WTC11 (cell line): Measurements from ENCODE around the gene OLIG1. TPM values are rescaled to one million over a fixed set of nuclear protein-coding genes. Genes with fewer than 3 reads are reported as not detected.

ENCODE experiments used
- ATAC-seq: fragments of 200-7000 bp; cut with Tn5 transposase; 2 replicates; pipeline ENCODE4 v1.10.0; 2021; ENCODE audit warnings: mild to moderate bottlenecking, moderate library complexity
- CTCF ChIA-PET: fragments of 300-600 bp; sonication (Branson Sonifier 250); formaldehyde crosslinking; loops from one replicate; lab custom pipeline; 2021; ENCODE audit warnings: antibody characterized with exemption; lab: Charles Lee
- POLR2A ChIA-PET: fragments of 350-600 bp; sonication (Branson Sonifier 250); formaldehyde crosslinking; loops from one replicate; lab custom pipeline; 2021; ENCODE audit warnings: antibody characterized with exemption; lab: Charles Lee
- DNase-seq: peaks from one replicate; pipeline ENCODE4 v3.0.0; 2021; ENCODE audit warnings: low spot score
- H3K27ac Mint-ChIP-seq: 2 replicates; pipeline ENCODE4 v1.8.0; 2021; ENCODE audit warnings: mixed read lengths
- H3K27me3 Mint-ChIP-seq: 2 replicates; pipeline ENCODE4 v1.8.0; 2021; ENCODE audit warnings: low read depth, mild to moderate bottlenecking, moderate library complexity, mixed read lengths
- H3K36me3 Mint-ChIP-seq: 2 replicates; pipeline ENCODE4 v1.8.0; 2021; ENCODE audit warnings: mixed read lengths
- H3K4me1 Mint-ChIP-seq: 2 replicates; pipeline ENCODE4 v1.8.0; 2022; ENCODE audit warnings: mixed read lengths
- H3K4me3 Mint-ChIP-seq: 2 replicates; pipeline ENCODE4 v1.8.0; 2021; ENCODE audit warnings: mild to moderate bottlenecking, moderate library complexity, mixed read lengths
- H3K9me3 Mint-ChIP-seq: 2 replicates; pipeline ENCODE4 v1.8.0; 2021; ENCODE audit warnings: mixed read lengths
- ARID4B ChIP-seq: sonication (generic); formaldehyde crosslinking; IDR thresholded peaks from 2 replicates; pipeline ENCODE4 v1.8.0; 2023; ENCODE audit warnings: missing genetic modification reagents, mild to moderate bottlenecking, borderline replicate concordance
- ATF1 ChIP-seq: sonication (generic); formaldehyde crosslinking; IDR thresholded peaks from 2 replicates; pipeline ENCODE4 v1.8.1; 2023; ENCODE audit warnings: mild to moderate bottlenecking, moderate library complexity, missing genetic modification reagents
- FOXJ3 ChIP-seq: sonication (generic); formaldehyde crosslinking; IDR thresholded peaks from 2 replicates; pipeline ENCODE4 v1.9.0; 2021; ENCODE audit warnings: missing genetic modification reagents, mild to moderate bottlenecking, borderline replicate concordance
- GRHL2 ChIP-seq: fragments of 250-450 bp; sonication (Bioruptor Pico); IDR thresholded peaks from 2 replicates; pipeline ENCODE4 v1.8.0; 2022; ENCODE audit warnings: mild to moderate bottlenecking, moderate library complexity; ENCODE audit not compliant: insufficient replicate concordance, severe bottlenecking
- HMGA2 ChIP-seq: fragments of 250-450 bp; sonication (Bioruptor Pico); IDR thresholded peaks from 2 replicates; pipeline ENCODE4 v1.4.0; 2021; ENCODE audit warnings: mild to moderate bottlenecking, moderate library complexity
- KAT7 ChIP-seq: sonication (generic); formaldehyde crosslinking; IDR thresholded peaks from 2 replicates; pipeline ENCODE4 v1.8.1; 2023; ENCODE audit warnings: missing genetic modification reagents, mild to moderate bottlenecking, borderline replicate concordance
- MXD4 ChIP-seq: fragments of 250-450 bp; sonication (Bioruptor Pico); IDR thresholded peaks from 2 replicates; pipeline ENCODE4 v1.8.0; 2021; ENCODE audit warnings: mild to moderate bottlenecking, moderate library complexity, borderline replicate concordance
- MYBL2 ChIP-seq: sonication (generic); formaldehyde crosslinking; IDR thresholded peaks from 2 replicates; pipeline ENCODE4 v1.8.1; 2023; ENCODE audit warnings: mild to moderate bottlenecking, moderate library complexity, missing genetic modification reagents
- NR1H2 ChIP-seq: sonication (generic); formaldehyde crosslinking; IDR thresholded peaks from 2 replicates; pipeline ENCODE4 v1.9.0; 2021; ENCODE audit warnings: mild to moderate bottlenecking, moderate library complexity, missing genetic modification reagents
- NR2C2 ChIP-seq: sonication (generic); formaldehyde crosslinking; IDR thresholded peaks from 2 replicates; pipeline ENCODE4 v1.8.0; 2022; ENCODE audit warnings: mild to moderate bottlenecking, missing genetic modification reagents
- SMAD4 ChIP-seq: sonication (generic); formaldehyde crosslinking; IDR thresholded peaks from 2 replicates; pipeline ENCODE4 v1.8.0; 2022; ENCODE audit warnings: mild to moderate bottlenecking, missing genetic modification reagents
- SOX15 ChIP-seq: fragments of 250-450 bp; sonication (Bioruptor Pico); IDR thresholded peaks from 2 replicates; pipeline ENCODE4 v1.9.0; 2021; ENCODE audit warnings: mild to moderate bottlenecking
- SP1 ChIP-seq: sonication (generic); formaldehyde crosslinking; conservative IDR thresholded peaks from 2 replicates; pipeline ENCODE4 v1.8.1; 2022; ENCODE audit warnings: missing genetic modification reagents
- ZMAT4 ChIP-seq: fragments of 250-450 bp; sonication (Bioruptor Pico); IDR thresholded peaks from 2 replicates; pipeline ENCODE4 v1.9.0; 2021; ENCODE audit warnings: mild to moderate bottlenecking
- ZNF416 ChIP-seq: fragments of 250-450 bp; sonication (Bioruptor Pico); IDR thresholded peaks from 2 replicates; pipeline ENCODE4 v1.9.0; 2021; ENCODE audit warnings: mild to moderate bottlenecking, inconsistent platforms
- ZNF512 ChIP-seq: sonication (generic); formaldehyde crosslinking; IDR thresholded peaks from 2 replicates; pipeline ENCODE4 v1.8.1; 2022; ENCODE audit warnings: missing genetic modification reagents, borderline replicate concordance
- ZNF532 ChIP-seq: fragments of 250-450 bp; sonication (Bioruptor Pico); IDR thresholded peaks from 2 replicates; pipeline ENCODE4 v1.9.0; 2021; ENCODE audit warnings: mild to moderate bottlenecking, borderline replicate concordance
- total RNA-seq: library from RNA; stranded (reverse); gene quantifications from 3 replicates; pipeline ENCODE4 v1.2.3, GENCODE V29; 2021
- TF ChIP-seq, protein P1 (sequence below): sonication (generic); formaldehyde crosslinking; IDR thresholded peaks from 2 replicates; pipeline ENCODE4 v1.8.0; 2023; ENCODE audit warnings: mild to moderate bottlenecking, missing genetic modification reagents
- TF ChIP-seq, protein P2 (sequence below): sonication (generic); formaldehyde crosslinking; IDR thresholded peaks from 2 replicates; pipeline ENCODE4 v1.8.1; 2023; ENCODE audit warnings: mild to moderate bottlenecking, missing genetic modification reagents

Gene OLIG1
- total RNA-seq, 1 experiment from 2014 or later = 2.1 TPM

DNA sequence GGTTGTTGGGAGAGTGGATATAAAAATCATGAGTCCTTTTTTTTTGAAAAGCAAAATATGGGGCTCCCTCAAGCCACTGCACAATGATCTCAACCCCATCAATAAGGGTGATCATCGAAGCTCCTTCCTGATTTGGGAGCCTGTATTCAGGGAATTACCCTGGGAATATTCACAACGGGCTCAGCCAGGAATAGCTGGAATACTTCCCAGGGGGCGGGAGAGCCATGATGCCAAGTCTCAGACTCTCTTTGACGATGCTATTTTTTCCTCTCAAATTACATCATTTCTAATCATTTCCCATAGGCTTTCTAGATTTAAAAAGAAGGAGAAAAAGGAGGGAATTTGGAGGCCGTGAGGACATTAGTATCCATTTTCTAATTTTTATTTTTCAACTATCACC, 18.4 kb downstream of the OLIG1 start (continued):
- TF ChIP-seq ZNF416 (CRISPR knock-in tag) (no peak), MYBL2 (CRISPR knock-in tag) (no peak), SP1 (CRISPR knock-in tag) (no peak), GRHL2 (no peak), MXD4 (CRISPR knock-in tag) (no peak), SMAD4 (CRISPR knock-in tag) (no peak), ARID4B (CRISPR knock-in tag) (no peak), HMGA2 (CRISPR knock-in tag) (no peak), KAT7 (CRISPR knock-in tag) (no peak)
- TF ChIP-seq, protein P1, sequence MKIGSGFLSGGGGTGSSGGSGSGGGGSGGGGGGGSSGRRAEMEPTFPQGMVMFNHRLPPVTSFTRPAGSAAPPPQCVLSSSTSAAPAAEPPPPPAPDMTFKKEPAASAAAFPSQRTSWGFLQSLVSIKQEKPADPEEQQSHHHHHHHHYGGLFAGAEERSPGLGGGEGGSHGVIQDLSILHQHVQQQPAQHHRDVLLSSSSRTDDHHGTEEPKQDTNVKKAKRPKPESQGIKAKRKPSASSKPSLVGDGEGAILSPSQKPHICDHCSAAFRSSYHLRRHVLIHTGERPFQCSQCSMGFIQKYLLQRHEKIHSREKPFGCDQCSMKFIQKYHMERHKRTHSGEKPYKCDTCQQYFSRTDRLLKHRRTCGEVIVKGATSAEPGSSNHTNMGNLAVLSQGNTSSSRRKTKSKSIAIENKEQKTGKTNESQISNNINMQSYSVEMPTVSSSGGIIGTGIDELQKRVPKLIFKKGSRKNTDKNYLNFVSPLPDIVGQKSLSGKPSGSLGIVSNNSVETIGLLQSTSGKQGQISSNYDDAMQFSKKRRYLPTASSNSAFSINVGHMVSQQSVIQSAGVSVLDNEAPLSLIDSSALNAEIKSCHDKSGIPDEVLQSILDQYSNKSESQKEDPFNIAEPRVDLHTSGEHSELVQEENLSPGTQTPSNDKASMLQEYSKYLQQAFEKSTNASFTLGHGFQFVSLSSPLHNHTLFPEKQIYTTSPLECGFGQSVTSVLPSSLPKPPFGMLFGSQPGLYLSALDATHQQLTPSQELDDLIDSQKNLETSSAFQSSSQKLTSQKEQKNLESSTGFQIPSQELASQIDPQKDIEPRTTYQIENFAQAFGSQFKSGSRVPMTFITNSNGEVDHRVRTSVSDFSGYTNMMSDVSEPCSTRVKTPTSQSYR = no peak
- TF ChIP-seq, all 79 proteins: peak for 0

DNA sequence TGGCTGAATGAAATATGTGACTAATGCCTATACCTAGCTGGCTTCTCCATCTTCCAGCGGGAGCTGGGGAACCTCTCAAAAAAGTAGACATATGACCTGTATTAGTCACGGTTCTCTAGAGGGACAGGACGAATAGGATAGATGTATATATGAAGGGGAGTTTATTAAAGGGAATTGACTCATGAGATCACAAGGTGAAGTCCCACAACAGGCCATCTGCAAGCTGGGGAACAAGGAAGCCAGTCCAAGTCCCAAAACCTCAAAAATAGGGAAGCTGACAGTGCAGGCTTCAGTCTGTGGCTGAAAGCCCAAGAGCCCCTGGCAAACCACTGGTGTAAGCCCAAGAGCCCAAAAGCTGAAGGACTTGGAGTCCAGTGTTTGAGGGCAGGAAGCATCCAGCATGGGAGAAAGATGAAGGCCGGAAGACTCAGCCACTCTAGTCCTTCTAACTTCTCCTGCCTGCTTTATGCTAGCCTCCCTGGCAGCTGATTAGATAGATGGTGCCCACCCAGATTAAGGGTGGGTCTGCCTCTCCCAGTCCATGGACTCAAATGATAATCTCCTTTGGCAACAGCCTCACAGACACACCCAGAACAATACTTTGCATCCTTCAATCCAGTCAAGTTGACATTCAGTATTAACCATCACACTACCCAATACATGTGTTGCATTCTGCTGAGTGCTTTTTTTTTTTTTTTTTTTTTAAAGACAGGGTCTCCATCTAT, 19.6 kb downstream of the OLIG1 start:
- ChIA-PET CTCF (interaction anchor here (1.4 to 2.8 kb wide), 3 partner anchors 9 to 64 kb away, joined by 3 to 15 read pairs (median 5); partner anchors contain the start of gene OLIG2), POLR2A (no interaction called here)
- Mint-ChIP-seq H3K36me3 (no peaks in the 10 kb centered on the region), H3K4me1 (peaks cover 19% of the 10 kb centered on the region), H3K9me3 (no peaks in the 10 kb centered on the region), H3K27ac (no peak overlapping the region), H3K4me3 (no peak overlapping the region), H3K27me3 (no peaks in the 10 kb centered on the region)
- no peak for DNase-seq
- no peak for ATAC-seq
- no peak for TF ChIP-seq ATF1 (CRISPR knock-in tag)
- no peak for TF ChIP-seq FOXJ3 (CRISPR knock-in tag)
- no peak for TF ChIP-seq ZNF512
- TF ChIP-seq NR1H2 (CRISPR knock-in tag) = no peak
- no peak for TF ChIP-seq ZNF532 (CRISPR knock-in tag)
- TF ChIP-seq, protein P2, sequence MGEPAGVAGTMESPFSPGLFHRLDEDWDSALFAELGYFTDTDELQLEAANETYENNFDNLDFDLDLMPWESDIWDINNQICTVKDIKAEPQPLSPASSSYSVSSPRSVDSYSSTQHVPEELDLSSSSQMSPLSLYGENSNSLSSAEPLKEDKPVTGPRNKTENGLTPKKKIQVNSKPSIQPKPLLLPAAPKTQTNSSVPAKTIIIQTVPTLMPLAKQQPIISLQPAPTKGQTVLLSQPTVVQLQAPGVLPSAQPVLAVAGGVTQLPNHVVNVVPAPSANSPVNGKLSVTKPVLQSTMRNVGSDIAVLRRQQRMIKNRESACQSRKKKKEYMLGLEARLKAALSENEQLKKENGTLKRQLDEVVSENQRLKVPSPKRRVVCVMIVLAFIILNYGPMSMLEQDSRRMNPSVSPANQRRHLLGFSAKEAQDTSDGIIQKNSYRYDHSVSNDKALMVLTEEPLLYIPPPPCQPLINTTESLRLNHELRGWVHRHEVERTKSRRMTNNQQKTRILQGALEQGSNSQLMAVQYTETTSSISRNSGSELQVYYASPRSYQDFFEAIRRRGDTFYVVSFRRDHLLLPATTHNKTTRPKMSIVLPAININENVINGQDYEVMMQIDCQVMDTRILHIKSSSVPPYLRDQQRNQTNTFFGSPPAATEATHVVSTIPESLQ (CRISPR knock-in tag) = no peak
- no peak for TF ChIP-seq NR2C2 (CRISPR knock-in tag)
- TF ChIP-seq SOX15 = no peak
- no peak for TF ChIP-seq ZMAT4
